ENCODE data around the gene HECA. TPM values are rescaled to one million over a fixed set of nuclear protein-coding genes. Genes with fewer than 3 reads are reported as not detected.
"Not testable (repeated sequence)": the region's sequence is repeated elsewhere in the genome, so short reads cannot be mapped to it uniquely, and the experiment has no call there.

The HECA gene
- total RNA-seq, 4 donors from 2014 or later, result 31.9 to 39.3 (median 35.7) TPM

DNA sequence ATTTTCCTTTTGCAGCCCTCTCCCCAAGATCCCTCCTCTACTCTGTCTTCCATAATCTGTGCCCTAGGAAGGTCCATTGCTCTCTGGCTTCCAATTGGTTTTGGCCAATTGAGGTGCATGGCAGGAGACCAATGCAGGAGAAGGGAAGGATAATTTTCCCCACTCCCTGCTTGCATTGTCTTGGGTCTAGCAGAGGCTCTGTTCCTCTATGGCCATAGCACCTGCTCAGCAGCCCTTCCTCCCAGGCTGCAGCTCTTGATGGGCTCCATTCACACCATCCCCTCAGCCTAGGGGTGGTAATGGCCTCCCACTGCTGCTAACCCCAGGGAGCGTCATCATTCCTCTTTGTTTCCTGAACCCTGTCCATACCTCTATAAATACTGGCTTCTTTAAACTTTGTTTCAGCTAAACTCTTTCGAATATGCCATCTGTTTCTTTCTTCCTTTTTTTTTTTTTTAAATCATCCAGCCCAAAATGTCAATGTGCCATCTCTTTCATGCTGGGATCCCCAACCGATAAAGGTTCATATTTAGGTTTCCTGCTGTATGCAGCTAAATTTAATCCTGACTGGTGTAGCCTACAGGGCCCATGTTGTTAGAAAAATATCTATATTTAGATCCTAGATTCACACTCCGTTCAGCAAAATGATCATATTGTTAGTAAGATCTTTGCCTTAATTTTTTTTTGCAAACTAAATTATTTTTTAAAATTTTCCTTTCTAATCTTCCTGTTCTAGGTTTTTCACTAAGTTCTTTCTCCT lies 63.8 kb downstream of the HECA start:
- no peaks in the 10 kb centered on the region for H3K4me1 ChIP-seq
- H3K9me3 ChIP-seq, result no peaks in the 10 kb centered on the region
- DNase-seq (ENCODE audit: low spot score in 2 of 2), result no peak
- WGBS, 2 donors, result 66 to 80% methylated on average over 4 of the region's 4 CpGs
- no peak overlapping the region for H3K4me3 ChIP-seq
- no peak overlapping the region for H3K27ac ChIP-seq
- no peaks in the 10 kb centered on the region for H3K36me3 ChIP-seq
- H3K27me3 ChIP-seq, result no peaks in the 10 kb centered on the region
- TF ChIP-seq POLR2A (IDR thresholded peaks at IDR 0.05), result no peak
- TF ChIP-seq, protein P1, sequence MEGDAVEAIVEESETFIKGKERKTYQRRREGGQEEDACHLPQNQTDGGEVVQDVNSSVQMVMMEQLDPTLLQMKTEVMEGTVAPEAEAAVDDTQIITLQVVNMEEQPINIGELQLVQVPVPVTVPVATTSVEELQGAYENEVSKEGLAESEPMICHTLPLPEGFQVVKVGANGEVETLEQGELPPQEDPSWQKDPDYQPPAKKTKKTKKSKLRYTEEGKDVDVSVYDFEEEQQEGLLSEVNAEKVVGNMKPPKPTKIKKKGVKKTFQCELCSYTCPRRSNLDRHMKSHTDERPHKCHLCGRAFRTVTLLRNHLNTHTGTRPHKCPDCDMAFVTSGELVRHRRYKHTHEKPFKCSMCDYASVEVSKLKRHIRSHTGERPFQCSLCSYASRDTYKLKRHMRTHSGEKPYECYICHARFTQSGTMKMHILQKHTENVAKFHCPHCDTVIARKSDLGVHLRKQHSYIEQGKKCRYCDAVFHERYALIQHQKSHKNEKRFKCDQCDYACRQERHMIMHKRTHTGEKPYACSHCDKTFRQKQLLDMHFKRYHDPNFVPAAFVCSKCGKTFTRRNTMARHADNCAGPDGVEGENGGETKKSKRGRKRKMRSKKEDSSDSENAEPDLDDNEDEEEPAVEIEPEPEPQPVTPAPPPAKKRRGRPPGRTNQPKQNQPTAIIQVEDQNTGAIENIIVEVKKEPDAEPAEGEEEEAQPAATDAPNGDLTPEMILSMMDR (IDR thresholded peaks at IDR 0.05), result no peak
- no peak for TF ChIP-seq EP300 (IDR thresholded peaks at IDR 0.05)

- Histone ChIP-seq H3K4me1 (no peaks in the 10 kb centered on the region), H3K27me3 (no peaks in the 10 kb centered on the region), H3K4me3 (no peak overlapping the region), H3K9me3 (peaks cover 0 to 21% (median 3%) of the 10 kb centered on the region in 4 donors), H3K36me3 (no peaks in the 10 kb centered on the region), H3K27ac (no peak overlapping the region)
- 94 to 95% methylated on average over 4 of the region's 4 CpGs for WGBS, 2 donors
- TF ChIP-seq, protein P1 (IDR thresholded peaks at IDR 0.05), result no peak
- TF ChIP-seq EP300 (IDR thresholded peaks at IDR 0.05), result no peak
- TF ChIP-seq POLR2A (IDR thresholded peaks at IDR 0.05), result no peak
- DNase-seq (ENCODE audit: low spot score in 2 of 2), result no peak
Measured at GRCh38 chr6:139201378-139201777, 66.5 kb downstream of the HECA start.

GRCh38 chr6:139204978-139205377 lies 70.1 kb downstream of the HECA start:
- no peak for TF ChIP-seq EP300 (IDR thresholded peaks at IDR 0.05)
- TF ChIP-seq, protein P1 (IDR thresholded peaks at IDR 0.05), result no peak
- TF ChIP-seq POLR2A (IDR thresholded peaks at IDR 0.05), result no peak
- no peak overlapping the region for H3K4me3 ChIP-seq
- DNase-seq (ENCODE audit: low spot score in 2 of 2), result no peak
- 95 to 97% methylated on average over 2 of the region's 2 CpGs for WGBS, 2 donors
- peaks cover 0 to 52% (median 7%) of the 10 kb centered on the region in 4 donors for H3K9me3 ChIP-seq
- H3K36me3 ChIP-seq, result no peaks in the 10 kb centered on the region
- no peaks in the 10 kb centered on the region for H3K27me3 ChIP-seq
- H3K4me1 ChIP-seq, result no peaks in the 10 kb centered on the region
- H3K27ac ChIP-seq, result no peak overlapping the region

DNA sequence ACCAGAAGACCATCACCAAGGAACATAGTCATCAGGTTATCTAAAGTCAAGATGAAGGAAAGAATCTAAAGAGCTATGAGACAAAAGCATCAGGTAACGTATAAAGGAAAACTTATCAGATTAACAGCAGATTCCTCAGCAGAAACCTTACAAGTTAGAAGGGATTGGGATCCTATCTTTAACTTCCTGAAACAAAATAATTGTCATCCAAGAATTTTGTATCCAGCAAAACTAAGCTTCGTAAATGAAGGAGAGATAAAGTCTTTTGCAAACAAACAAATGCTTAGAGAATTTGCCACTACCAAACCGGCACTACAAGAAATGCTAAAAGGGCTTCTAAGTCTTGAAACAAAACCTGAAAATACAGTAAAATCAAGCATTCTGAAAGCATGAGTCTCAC lies 71.0 kb downstream of the HECA start:
- Histone ChIP-seq H3K4me1 (no peaks in the 10 kb centered on the region), H3K9me3 (peaks cover 0 to 58% (median 7%) of the 10 kb centered on the region in 4 donors), H3K4me3 (no peak overlapping the region), H3K27me3 (no peaks in the 10 kb centered on the region), H3K27ac (no peak overlapping the region), H3K36me3 (no peaks in the 10 kb centered on the region)
- DNase-seq (ENCODE audit: low spot score in 2 of 2), result no peak
- TF ChIP-seq EP300 (IDR thresholded peaks at IDR 0.05) (no peak), POLR2A (IDR thresholded peaks at IDR 0.05) (no peak)
- TF ChIP-seq, protein P1 (IDR thresholded peaks at IDR 0.05), result no peak
- WGBS, 2 donors, result 92 to 93% methylated on average over 3 of the region's 3 CpGs

GRCh38 chr6:139210766-139211165 lies 75.9 kb downstream of the HECA start:
- not testable (repeated sequence) for H3K4me1 ChIP-seq; H3K36me3 ChIP-seq; DNase-seq (ENCODE audit: low spot score in 2 of 2); H3K27me3 ChIP-seq; H3K4me3 ChIP-seq; H3K27ac ChIP-seq
- WGBS, 2 donors, result 91 to 97% methylated on average over 10 of the region's 10 CpGs
- H3K9me3 ChIP-seq, result peaks cover 0 to 48% (median 5%) of the 10 kb centered on the region in 4 donors

DNA sequence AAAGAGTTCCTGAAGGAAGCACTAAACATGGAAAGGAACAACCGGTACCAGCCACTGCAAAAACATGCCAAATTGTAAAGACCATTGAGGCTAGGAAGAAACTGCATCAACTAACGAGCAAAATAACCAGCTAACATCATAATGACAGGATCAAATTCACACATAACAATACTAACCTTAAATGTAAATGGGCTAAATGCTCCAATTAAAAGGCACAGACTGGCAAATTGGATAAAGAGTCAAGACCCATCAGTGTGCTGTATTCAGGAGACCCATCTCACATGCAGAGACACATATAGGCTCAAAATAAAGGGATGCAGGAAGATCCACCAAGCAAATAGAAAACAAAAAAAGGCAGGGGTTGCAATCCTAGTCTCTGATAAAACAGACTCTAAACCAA lies 77.6 kb downstream of the HECA start:
- not testable (repeated sequence) for H3K36me3 ChIP-seq; DNase-seq (ENCODE audit: low spot score in 2 of 2); H3K4me3 ChIP-seq; H3K4me1 ChIP-seq; H3K27me3 ChIP-seq; H3K27ac ChIP-seq
- 80 to 100% methylated on average over 1 of the region's 2 CpGs for WGBS, 2 donors
- peaks cover 0 to 31% (median 2%) of the 10 kb centered on the region in 4 donors for H3K9me3 ChIP-seq
